Fibroblast of lung (primary cell): Measurements from ENCODE around the gene TAS1R3.

Experiments
- CTCF ChIP-seq, 2 donors: IDR thresholded peaks in 1 of 2; conservative IDR thresholded peaks in 1 of 2; 1 replicate in 1 of 2; 2 replicates in 1 of 2; pipeline ENCODE4 v1.5.1; 2011 to 2012; ENCODE audit warnings: low read length in 2 of 2, control low read depth in 1 of 2, inconsistent platforms in 1 of 2, low read depth in 1 of 2, mild to moderate bottlenecking in 1 of 2
- EZH2 ChIP-seq: IDR thresholded peaks from 2 replicates; pipeline ENCODE4 v1.5.1; 2012; ENCODE audit warnings: low read length, control low read depth, mild to moderate bottlenecking; ENCODE audit errors: missing control alignments

GRCh38 chr1:1344655-1345361, 13.7 kb downstream of the TAS1R3 start:
- TF ChIP-seq CTCF (conservative IDR thresholded peaks at IDR 0.05 in 1 of 2, IDR thresholded peaks at IDR 0.05 in 1 of 2; ENCODE audit: low read depth in 1 of 2, low read length in 2 of 2): peak; percentile 28 to 52
- no peak for TF ChIP-seq EZH2
